ENCODE measurements around the gene MACROH2A1. TPM values are rescaled to one million over a fixed set of nuclear protein-coding genes. Genes with fewer than 3 reads are reported as not detected.

Gene MACROH2A1
- total and polyA plus RNA-seq, 10 of the 15 experiments (the other 5 are each of a cell fraction or from before 2014, with no cell fraction given) = 45.7 to 230 (median 196) TPM

- TF ChIP-seq ZNF592 (IDR thresholded peaks at IDR 0.05) = no peak
Measured at GRCh38 chr5:135333732-135334515, 65.1 kb downstream of the MACROH2A1 start (continued).

- Histone ChIP-seq H4K20me1 (ENCODE audit: control insufficient read depth, insufficient read depth) (no peaks in the 10 kb centered on the region), H3K4me2 (ENCODE audit: control insufficient read depth, insufficient read depth) (no peak overlapping the region), H3K79me2 (ENCODE audit: control insufficient read depth, insufficient read depth, low read length) (no peaks in the 10 kb centered on the region), H3K27me3 (replicated peaks in 1 of 2; ENCODE audit: control insufficient read depth in 2 of 2, insufficient read depth in 2 of 2, low read length in 1 of 2) (no peaks in the 10 kb centered on the region), H3K9ac (ENCODE audit: control insufficient read depth, insufficient read depth, low read length) (no peak overlapping the region), H2AFZ (ENCODE audit: control insufficient read depth, low read depth, low read length) (no peak overlapping the region), H3K27ac (ENCODE audit: control insufficient read depth, insufficient read depth) (no peak overlapping the region), H3K36me3 (ENCODE audit: control insufficient read depth in 2 of 2, insufficient read depth in 2 of 2, low read length in 1 of 2) (peaks cover 7 to 23% of the 10 kb centered on the region in 2 experiments), H3K4me3 (no peak overlapping the region), H3K4me1 (ENCODE audit: control insufficient read depth, insufficient read depth, low read length) (no peaks in the 10 kb centered on the region), H3K9me3 (replicated peaks; ENCODE audit: control insufficient read depth, insufficient read depth, low read length) (no peaks in the 10 kb centered on the region)
- in situ Hi-C loops (cut with MboI) = no loop called here
- DNase-seq (ENCODE audit: low read depth, low spot score) (no peak), FAIRE-seq (peak; percentile 96), ATAC-seq (peak; percentile 72)
- 16% methylated on average over 5 of the region's 5 CpGs for WGBS (ENCODE audit: insufficient coverage, insufficient replicate concordance, low lambda C conversion rate, missing lambda C conversion rate)
- SMC1A ChIA-PET (ENCODE audit: uncharacterized antibody, unreplicated experiment) = interaction anchor here (0.6 to 1.1 kb wide), 2 partner anchors 93 to 456 kb away, joined by 3 read pairs; no protein-coding TSS in a partner anchor
- CTCF ChIA-PET = interaction anchor here (1.5 kb wide), 1 partner anchor 126 kb away, joined by 3 read pairs; no protein-coding TSS in a partner anchor
- intact Hi-C loops (cut with micrococcal nuclease; ENCODE audit: unreplicated experiment) = no loop called here
- BruUV-seq (replicated peaks) = no TSS peak
- POLR2A ChIA-PET = interaction anchor here (0.5 kb wide), 1 partner anchor 19 kb away, joined by 6 read pairs; no protein-coding TSS in a partner anchor
- RAD21 ChIA-PET (ENCODE audit: unreplicated experiment) = no interaction called here
- TF ChIP-seq HDGF (IDR thresholded peaks at IDR 0.05) (no peak), SMC3 (IDR thresholded peaks at IDR 0.05; ENCODE audit: borderline replicate concordance, low read length) (0 out of 2 replicates have a peak, but pooled peaks have one; percentile 3), DPF2 (IDR thresholded peaks at IDR 0.05) (no peak), BHLHE40 (IDR thresholded peaks at IDR 0.05; ENCODE audit: borderline replicate concordance in 1 of 2, low read depth in 2 of 2, low read length in 1 of 2) (no peak), SMARCA5 (IDR thresholded peaks at IDR 0.05) (no peak), RAD21 (IDR thresholded peaks at IDR 0.05; ENCODE audit: insufficient read depth, low read depth, low read length) (peak; percentile 46; the same call in 1 of the 2 replicates), CTCF (IDR thresholded peaks at IDR 0.05 in 2 of 3, conservative IDR thresholded peaks at IDR 0.05 in 1 of 3; ENCODE audit: control insufficient read depth in 2 of 3, extremely low read depth in 1 of 3, insufficient read depth in 1 of 3, low read depth in 3 of 3, low read length in 3 of 3) (peak; percentile 47 to 54 (median 47); a peak in 4 of 6 replicates)
Measured at GRCh38 chr5:135332519-135333150, 66.4 kb downstream of the MACROH2A1 start.
